ENCODE results near the gene KLF11.

DNA sequence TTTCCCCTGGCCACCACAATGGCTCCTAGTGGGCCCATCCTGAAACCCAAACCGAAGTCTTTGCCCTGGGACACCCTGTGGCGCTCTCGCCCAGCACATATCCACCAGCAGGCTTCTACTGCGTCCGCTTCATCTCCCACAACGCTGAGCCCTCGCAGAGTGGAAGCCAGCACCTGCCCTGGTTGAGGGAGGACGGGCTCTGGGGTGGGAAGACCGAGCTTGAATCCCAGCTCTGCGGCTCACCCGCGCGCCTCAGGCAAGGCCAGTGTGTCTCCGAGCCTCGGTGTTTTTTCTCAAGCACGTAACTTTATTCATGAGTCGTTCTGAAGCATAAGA, 15.6 kb downstream of the KLF11 start:
- TF ChIP-seq REST (IDR thresholded peaks at IDR 0.05; ENCODE audit: insufficient replicate concordance, low read depth): no peak
- TF ChIP-seq, protein P1, sequence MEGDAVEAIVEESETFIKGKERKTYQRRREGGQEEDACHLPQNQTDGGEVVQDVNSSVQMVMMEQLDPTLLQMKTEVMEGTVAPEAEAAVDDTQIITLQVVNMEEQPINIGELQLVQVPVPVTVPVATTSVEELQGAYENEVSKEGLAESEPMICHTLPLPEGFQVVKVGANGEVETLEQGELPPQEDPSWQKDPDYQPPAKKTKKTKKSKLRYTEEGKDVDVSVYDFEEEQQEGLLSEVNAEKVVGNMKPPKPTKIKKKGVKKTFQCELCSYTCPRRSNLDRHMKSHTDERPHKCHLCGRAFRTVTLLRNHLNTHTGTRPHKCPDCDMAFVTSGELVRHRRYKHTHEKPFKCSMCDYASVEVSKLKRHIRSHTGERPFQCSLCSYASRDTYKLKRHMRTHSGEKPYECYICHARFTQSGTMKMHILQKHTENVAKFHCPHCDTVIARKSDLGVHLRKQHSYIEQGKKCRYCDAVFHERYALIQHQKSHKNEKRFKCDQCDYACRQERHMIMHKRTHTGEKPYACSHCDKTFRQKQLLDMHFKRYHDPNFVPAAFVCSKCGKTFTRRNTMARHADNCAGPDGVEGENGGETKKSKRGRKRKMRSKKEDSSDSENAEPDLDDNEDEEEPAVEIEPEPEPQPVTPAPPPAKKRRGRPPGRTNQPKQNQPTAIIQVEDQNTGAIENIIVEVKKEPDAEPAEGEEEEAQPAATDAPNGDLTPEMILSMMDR (IDR thresholded peaks at IDR 0.05; ENCODE audit: insufficient read depth, low read length): no peak
